ENCODE measurements around the gene RBMX. TPM values are rescaled to one million over a fixed set of nuclear protein-coding genes. Genes with fewer than 3 reads are reported as not detected.
"Not testable (repeated sequence)": the region's sequence is repeated elsewhere in the genome, so short reads cannot be mapped to it uniquely, and the experiment has no call there.

RBMX gene
- 100 to 1,000 TPM; 191 to 295 TPM for total RNA-seq

- intact Hi-C loops (cut with DNase I): loop anchor here (2.0 kb wide), 1 partner anchor 28 kb away; no protein-coding TSS in a partner anchor
- no peaks in the 10 kb centered on the region for H3K36me3 ChIP-seq
Measured at GRCh38 chrX:136880452-136881013, at the start of gene RBMX. TSS of gene RBMX (minus strand) at chrX:136880725. CDS start at chrX:136879427, 1,298 bp downstream.

DNA sequence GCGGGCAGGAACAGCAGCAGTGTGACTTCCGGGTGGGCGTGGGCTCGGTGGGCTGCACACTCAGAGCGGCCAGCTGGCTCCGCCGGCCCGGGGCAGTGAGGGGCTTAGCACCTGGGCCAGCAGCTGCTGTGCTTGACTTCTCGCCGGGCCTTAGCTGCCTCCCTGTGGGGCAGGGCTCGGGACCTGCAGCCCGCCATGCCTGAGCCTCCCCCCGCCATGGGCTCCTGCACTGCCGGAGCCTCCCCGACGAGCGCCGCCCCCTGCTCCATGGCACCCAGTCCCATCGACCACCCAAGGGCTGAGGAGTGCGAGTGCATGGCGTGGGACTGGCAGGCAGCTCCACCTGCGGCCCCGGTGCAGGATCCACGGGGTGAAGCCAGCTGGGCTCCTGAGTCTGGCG, 40.9 kb upstream of the RBMX start:
- intact Hi-C loops (cut with DNase I); H3K36me3 ChIP-seq; H3K4me1 ChIP-seq (replicated peaks); H3K4me3 ChIP-seq; H3K27ac ChIP-seq; H3K9me3 ChIP-seq; DNase-seq (ENCODE audit: low spot score); H3K27me3 ChIP-seq (replicated peaks; ENCODE audit: insufficient read depth): not testable (repeated sequence)
- 100% methylated on average over 5 of the region's 25 CpGs for WGBS

More at GRCh38 chrX:136880452-136881013, at the start of gene RBMX:
- no peaks in the 10 kb centered on the region for H3K4me1 ChIP-seq (replicated peaks)
- peak within 1 kb of the TSS; percentile 58 to 60 for H3K4me3 ChIP-seq
- H3K27me3 ChIP-seq (replicated peaks; ENCODE audit: insufficient read depth): no peaks in the 10 kb centered on the region
- no peaks in the 10 kb centered on the region for H3K9me3 ChIP-seq
- peak; percentile 90 for DNase-seq (ENCODE audit: low spot score)
- WGBS: under 1% methylated on average over 34 of the region's 34 CpGs
- TF ChIP-seq POLR2AphosphoS5 (IDR thresholded peaks at IDR 0.05) (peak; percentile 93), POLR2A (IDR thresholded peaks at IDR 0.05) (peak; percentile 89)
- TF ChIP-seq, protein P1, sequence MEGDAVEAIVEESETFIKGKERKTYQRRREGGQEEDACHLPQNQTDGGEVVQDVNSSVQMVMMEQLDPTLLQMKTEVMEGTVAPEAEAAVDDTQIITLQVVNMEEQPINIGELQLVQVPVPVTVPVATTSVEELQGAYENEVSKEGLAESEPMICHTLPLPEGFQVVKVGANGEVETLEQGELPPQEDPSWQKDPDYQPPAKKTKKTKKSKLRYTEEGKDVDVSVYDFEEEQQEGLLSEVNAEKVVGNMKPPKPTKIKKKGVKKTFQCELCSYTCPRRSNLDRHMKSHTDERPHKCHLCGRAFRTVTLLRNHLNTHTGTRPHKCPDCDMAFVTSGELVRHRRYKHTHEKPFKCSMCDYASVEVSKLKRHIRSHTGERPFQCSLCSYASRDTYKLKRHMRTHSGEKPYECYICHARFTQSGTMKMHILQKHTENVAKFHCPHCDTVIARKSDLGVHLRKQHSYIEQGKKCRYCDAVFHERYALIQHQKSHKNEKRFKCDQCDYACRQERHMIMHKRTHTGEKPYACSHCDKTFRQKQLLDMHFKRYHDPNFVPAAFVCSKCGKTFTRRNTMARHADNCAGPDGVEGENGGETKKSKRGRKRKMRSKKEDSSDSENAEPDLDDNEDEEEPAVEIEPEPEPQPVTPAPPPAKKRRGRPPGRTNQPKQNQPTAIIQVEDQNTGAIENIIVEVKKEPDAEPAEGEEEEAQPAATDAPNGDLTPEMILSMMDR (IDR thresholded peaks at IDR 0.05): peak in 1 of 4 experiments; percentile 4
- peak within 1 kb of the TSS; percentile 87 to 91 for H3K27ac ChIP-seq

DNA sequence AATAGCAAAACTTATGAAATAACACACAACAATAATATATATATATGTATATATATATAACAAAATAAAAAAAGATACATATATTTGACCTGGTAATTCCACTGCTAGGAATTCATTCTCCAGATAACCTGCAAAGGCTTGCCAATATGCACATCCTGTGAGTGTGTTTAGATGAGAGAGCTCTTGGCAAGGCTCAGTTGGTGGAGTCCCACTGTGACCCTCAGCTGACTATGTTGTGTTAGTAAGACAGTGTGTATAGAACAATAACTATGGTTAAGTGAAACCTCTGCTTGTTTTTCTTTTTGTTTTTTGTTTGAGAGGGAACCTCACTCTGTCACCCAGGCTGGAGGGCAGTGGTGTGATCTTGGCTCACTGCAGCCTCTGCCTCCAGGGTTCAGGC, 39.5 kb upstream of the RBMX start:
- TF ChIP-seq POLR2AphosphoS5 (IDR thresholded peaks at IDR 0.05): no peak
- TF ChIP-seq POLR2A (IDR thresholded peaks at IDR 0.05): no peak
- TF ChIP-seq, protein P1 (IDR thresholded peaks at IDR 0.05): no peak
- H3K36me3 ChIP-seq: no peaks in the 10 kb centered on the region
- H3K27me3 ChIP-seq (replicated peaks; ENCODE audit: insufficient read depth): no peaks in the 10 kb centered on the region
- intact Hi-C loops (cut with DNase I): no loop called here
- H3K4me3 ChIP-seq: no peak overlapping the region
- no peak overlapping the region for H3K27ac ChIP-seq
- H3K4me1 ChIP-seq (replicated peaks): no peaks in the 10 kb centered on the region
- no peaks in the 10 kb centered on the region for H3K9me3 ChIP-seq
- DNase-seq (ENCODE audit: low spot score): no peak

DNA sequence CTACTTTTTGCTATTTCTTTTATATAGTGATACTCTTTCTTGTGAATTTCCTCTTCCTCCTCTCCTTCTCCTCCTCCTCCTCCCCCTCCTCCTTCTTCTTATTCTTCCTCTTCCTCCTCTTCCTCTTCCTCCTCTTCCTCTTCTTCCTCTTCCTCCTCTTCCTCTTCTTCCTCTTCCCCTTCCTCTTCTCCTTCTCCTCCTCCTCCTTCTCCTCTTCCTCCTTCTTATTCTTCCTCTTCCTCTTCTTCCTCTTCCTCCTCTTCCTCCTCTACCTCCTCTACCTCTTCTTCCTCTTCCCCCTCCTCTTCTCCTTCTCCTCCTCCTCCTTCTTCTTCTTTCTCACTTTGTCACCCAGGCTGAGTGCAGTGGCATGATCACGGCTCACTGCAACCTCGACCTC, 36.3 kb upstream of the RBMX start:
- intact Hi-C loops (cut with DNase I): no loop called here
- H3K36me3 ChIP-seq: no peaks in the 10 kb centered on the region
- no peak overlapping the region for H3K4me3 ChIP-seq
- 95% methylated on average over 2 of the region's 2 CpGs for WGBS
- DNase-seq (ENCODE audit: low spot score): no peak
- H3K9me3 ChIP-seq: no peaks in the 10 kb centered on the region
- TF ChIP-seq, protein P1 (IDR thresholded peaks at IDR 0.05): no peak
- no peak for TF ChIP-seq POLR2A (IDR thresholded peaks at IDR 0.05)
- no peak for TF ChIP-seq POLR2AphosphoS5 (IDR thresholded peaks at IDR 0.05)
- H3K27me3 ChIP-seq (replicated peaks; ENCODE audit: insufficient read depth): no peaks in the 10 kb centered on the region
- H3K27ac ChIP-seq: no peak overlapping the region
- H3K4me1 ChIP-seq (replicated peaks): no peaks in the 10 kb centered on the region

DNA sequence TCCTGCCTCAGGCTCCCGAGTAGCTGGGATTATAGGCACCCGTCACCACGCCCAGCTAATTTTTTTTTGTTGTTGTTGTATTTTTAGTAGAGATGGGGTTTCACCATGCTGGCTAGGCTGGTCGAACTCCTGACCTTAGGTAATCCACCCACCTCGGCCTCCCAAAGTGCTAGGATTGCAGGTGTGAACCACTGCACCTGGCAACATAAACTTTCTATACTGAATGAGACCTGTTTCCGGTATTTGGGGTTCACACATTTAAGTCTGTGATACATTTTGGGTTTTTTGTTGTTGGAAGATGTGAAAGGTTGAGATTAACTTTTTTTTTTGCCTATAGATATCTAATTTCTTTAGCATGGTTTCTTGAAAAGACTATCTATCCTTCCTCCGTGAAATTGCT, 31.1 kb upstream of the RBMX start:
- H3K36me3 ChIP-seq; H3K9me3 ChIP-seq; H3K4me3 ChIP-seq; intact Hi-C loops (cut with DNase I); DNase-seq (ENCODE audit: low spot score); H3K4me1 ChIP-seq (replicated peaks); H3K27me3 ChIP-seq (replicated peaks; ENCODE audit: insufficient read depth); H3K27ac ChIP-seq: not testable (repeated sequence)
- WGBS: 68% methylated on average over 7 of the region's 7 CpGs

DNA sequence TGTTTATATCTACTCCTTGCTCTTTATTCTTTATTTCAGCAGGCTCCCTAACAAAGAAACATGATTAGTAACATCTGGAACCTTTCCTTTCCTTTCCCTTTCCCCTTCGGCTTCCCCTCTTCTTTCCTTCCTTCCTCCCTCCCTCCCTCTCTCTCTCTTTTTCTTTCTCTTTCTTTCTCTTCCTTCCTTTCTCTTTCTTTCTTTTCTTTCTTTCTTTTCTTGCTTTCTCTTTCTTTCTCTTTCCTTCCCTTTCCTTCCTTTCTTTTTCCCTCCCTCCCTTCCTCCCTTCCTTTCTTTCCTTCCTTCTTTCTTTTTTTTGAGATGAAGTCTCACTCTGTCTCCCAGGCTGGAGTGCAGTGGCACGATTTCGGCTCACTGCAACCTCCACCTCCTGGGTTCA, 30.7 kb upstream of the RBMX start:
- DNase-seq (ENCODE audit: low spot score): no peak
- Histone ChIP-seq H3K27ac (no peak overlapping the region), H3K4me3 (no peak overlapping the region), H3K9me3 (no peaks in the 10 kb centered on the region), H3K36me3 (no peaks in the 10 kb centered on the region), H3K4me1 (replicated peaks) (no peaks in the 10 kb centered on the region), H3K27me3 (replicated peaks; ENCODE audit: insufficient read depth) (no peaks in the 10 kb centered on the region)
- TF ChIP-seq, protein P1 (IDR thresholded peaks at IDR 0.05): no peak
- no peak for TF ChIP-seq POLR2AphosphoS5 (IDR thresholded peaks at IDR 0.05)
- no peak for TF ChIP-seq POLR2A (IDR thresholded peaks at IDR 0.05)
- intact Hi-C loops (cut with DNase I): no loop called here
- WGBS: 47% methylated on average over 3 of the region's 3 CpGs
